RWPE2 (cell line): ENCODE results near the gene SPIRE1.

Experiments
- ATAC-seq: fragments of 200-7000 bp; cut with Tn5 transposase; 3 replicates; pipeline ENCODE4 v1.9.1; 2021; ENCODE audit warnings: low read depth
- DNase-seq: peaks from one replicate; pipeline ENCODE4 v3.0.0-alpha.2; 2020; ENCODE audit warnings: low spot score
- H3K27ac ChIP-seq: fragments of 450-650 bp; 2 replicates; pipeline ENCODE4 v1.5.1; 2017; ENCODE audit warnings: mild to moderate bottlenecking; ENCODE audit not compliant: poor library complexity, severe bottlenecking
- H3K27me3 ChIP-seq: fragments of 250-450 bp; sonication (Bioruptor Pico); 2 replicates; pipeline ENCODE4 v1.5.1; 2021; ENCODE audit warnings: mild to moderate bottlenecking, moderate library complexity; ENCODE audit not compliant: insufficient read depth, poor library complexity, severe bottlenecking
- H3K36me3 ChIP-seq: fragments of 250-450 bp; sonication (Bioruptor Pico); 2 replicates; pipeline ENCODE4 v1.5.1; 2020; ENCODE audit warnings: low read depth, mild to moderate bottlenecking, moderate library complexity
- H3K4me1 ChIP-seq: fragments of 250-450 bp; sonication (Bioruptor Pico); 2 replicates; pipeline ENCODE4 v1.5.1; 2021; ENCODE audit warnings: mild to moderate bottlenecking, moderate library complexity; ENCODE audit not compliant: insufficient read depth, poor library complexity, severe bottlenecking
- H3K4me3 ChIP-seq: fragments of 250-450 bp; sonication (Bioruptor Pico); 2 replicates; pipeline ENCODE4 v1.5.1; 2021; ENCODE audit warnings: mild to moderate bottlenecking, moderate library complexity; ENCODE audit not compliant: severe bottlenecking
- H3K9me3 ChIP-seq: fragments of 250-450 bp; sonication (Bioruptor Pico); 2 replicates; pipeline ENCODE4 v1.5.1; 2021; ENCODE audit warnings: mild to moderate bottlenecking, moderate library complexity; ENCODE audit not compliant: severe bottlenecking
- TF ChIP-seq, protein P1 (sequence below): fragments of 450-650 bp; IDR thresholded peaks from one replicate; pipeline ENCODE4 v1.5.1; 2017; ENCODE audit warnings: mild to moderate bottlenecking, moderate library complexity; ENCODE audit not compliant: poor library complexity, severe bottlenecking

The SPIRE1 gene

GRCh38 chr18:12640881-12641200, 17.1 kb downstream of the SPIRE1 start:
- TF ChIP-seq, protein P1, sequence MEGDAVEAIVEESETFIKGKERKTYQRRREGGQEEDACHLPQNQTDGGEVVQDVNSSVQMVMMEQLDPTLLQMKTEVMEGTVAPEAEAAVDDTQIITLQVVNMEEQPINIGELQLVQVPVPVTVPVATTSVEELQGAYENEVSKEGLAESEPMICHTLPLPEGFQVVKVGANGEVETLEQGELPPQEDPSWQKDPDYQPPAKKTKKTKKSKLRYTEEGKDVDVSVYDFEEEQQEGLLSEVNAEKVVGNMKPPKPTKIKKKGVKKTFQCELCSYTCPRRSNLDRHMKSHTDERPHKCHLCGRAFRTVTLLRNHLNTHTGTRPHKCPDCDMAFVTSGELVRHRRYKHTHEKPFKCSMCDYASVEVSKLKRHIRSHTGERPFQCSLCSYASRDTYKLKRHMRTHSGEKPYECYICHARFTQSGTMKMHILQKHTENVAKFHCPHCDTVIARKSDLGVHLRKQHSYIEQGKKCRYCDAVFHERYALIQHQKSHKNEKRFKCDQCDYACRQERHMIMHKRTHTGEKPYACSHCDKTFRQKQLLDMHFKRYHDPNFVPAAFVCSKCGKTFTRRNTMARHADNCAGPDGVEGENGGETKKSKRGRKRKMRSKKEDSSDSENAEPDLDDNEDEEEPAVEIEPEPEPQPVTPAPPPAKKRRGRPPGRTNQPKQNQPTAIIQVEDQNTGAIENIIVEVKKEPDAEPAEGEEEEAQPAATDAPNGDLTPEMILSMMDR, result no peak
- Histone ChIP-seq H3K4me1 (peaks cover 35% of the 10 kb centered on the region), H3K4me3 (no peak overlapping the region), H3K27ac (peak overlapping the region; percentile 83), H3K27me3 (no peaks in the 10 kb centered on the region), H3K9me3 (no peaks in the 10 kb centered on the region), H3K36me3 (peaks cover 3% of the 10 kb centered on the region)
- ATAC-seq (no peak), DNase-seq (no peak)

GRCh38 chr18:12639990-12640880, 17.7 kb downstream of the SPIRE1 start:
- Histone ChIP-seq H3K36me3 (peaks cover 3% of the 10 kb centered on the region), H3K4me3 (no peak overlapping the region), H3K9me3 (no peaks in the 10 kb centered on the region), H3K4me1 (peaks cover 31% of the 10 kb centered on the region), H3K27me3 (no peaks in the 10 kb centered on the region), H3K27ac (peak overlapping the region; percentile 83)
- ATAC-seq (peak; percentile 95), DNase-seq (peak; percentile 74)
- TF ChIP-seq, protein P1, result no peak

- no peak for DNase-seq
- Histone ChIP-seq H3K27ac (peak overlapping the region; percentile 83), H3K4me3 (no peak overlapping the region), H3K9me3 (no peaks in the 10 kb centered on the region), H3K27me3 (no peaks in the 10 kb centered on the region), H3K4me1 (peaks cover 26% of the 10 kb centered on the region), H3K36me3 (peaks cover 13% of the 10 kb centered on the region)
- ATAC-seq, result no peak
- TF ChIP-seq, protein P1, result no peak
Measured at GRCh38 chr18:12638644-12639124, 19.2 kb downstream of the SPIRE1 start.

GRCh38 chr18:12637901-12638643, 19.8 kb downstream of the SPIRE1 start:
- Histone ChIP-seq H3K4me1 (peaks cover 22% of the 10 kb centered on the region), H3K27me3 (no peaks in the 10 kb centered on the region), H3K4me3 (no peak overlapping the region), H3K27ac (peak overlapping the region; percentile 83), H3K36me3 (peaks cover 14% of the 10 kb centered on the region), H3K9me3 (no peaks in the 10 kb centered on the region)
- no peak for DNase-seq
- TF ChIP-seq, protein P1, result no peak
- peak; percentile 30 for ATAC-seq
